Stimulated activated naive CD8-positive, alpha-beta T cell treated with anti-CD3 and anti-CD28 coated beads, Interleukin-15, Interleukin-2, amounts not matched to agents 100 ng/mL and 50 ng/mL, for 24 hours (primary cell): ENCODE measurements around the gene HSF4.

Experiments used
- H3K27ac Mint-ChIP-seq: one replicate; pipeline ENCODE4 v1.8.0; 2021; ENCODE audit warnings: mild to moderate bottlenecking, mixed read lengths
- H3K27me3 Mint-ChIP-seq: one replicate; pipeline ENCODE4 v1.8.0; 2021; ENCODE audit warnings: mixed read lengths
- H3K36me3 Mint-ChIP-seq: one replicate; pipeline ENCODE4 v1.8.0; 2021; ENCODE audit warnings: low read depth, mixed read lengths
- H3K4me1 Mint-ChIP-seq: one replicate; pipeline ENCODE4 v1.8.0; 2021; ENCODE audit warnings: low read depth, mixed read lengths
- H3K4me3 Mint-ChIP-seq: one replicate; pipeline ENCODE4 v1.8.0; 2021; ENCODE audit warnings: mild to moderate bottlenecking, mixed read lengths
- H3K9me3 Mint-ChIP-seq: one replicate; pipeline ENCODE4 v1.8.0; 2021; ENCODE audit warnings: mixed read lengths

Gene HSF4

GRCh38 chr16:67206129-67206837, 41.7 kb downstream of the HSF4 start:
- Mint-ChIP-seq H3K4me1 (no peaks in the 10 kb centered on the region), H3K27me3 (no peaks in the 10 kb centered on the region), H3K36me3 (no peaks in the 10 kb centered on the region), H3K4me3 (no peak overlapping the region), H3K9me3 (no peaks in the 10 kb centered on the region), H3K27ac (no peak overlapping the region)

- H3K4me1 Mint-ChIP-seq, result no peaks in the 10 kb centered on the region
- no peak overlapping the region for H3K27ac Mint-ChIP-seq
- H3K9me3 Mint-ChIP-seq, result no peaks in the 10 kb centered on the region
- H3K36me3 Mint-ChIP-seq, result no peaks in the 10 kb centered on the region
- H3K27me3 Mint-ChIP-seq, result no peaks in the 10 kb centered on the region
- H3K4me3 Mint-ChIP-seq, result no peak overlapping the region
Observed at GRCh38 chr16:67206838-67207248, 42.3 kb downstream of the HSF4 start.

DNA sequence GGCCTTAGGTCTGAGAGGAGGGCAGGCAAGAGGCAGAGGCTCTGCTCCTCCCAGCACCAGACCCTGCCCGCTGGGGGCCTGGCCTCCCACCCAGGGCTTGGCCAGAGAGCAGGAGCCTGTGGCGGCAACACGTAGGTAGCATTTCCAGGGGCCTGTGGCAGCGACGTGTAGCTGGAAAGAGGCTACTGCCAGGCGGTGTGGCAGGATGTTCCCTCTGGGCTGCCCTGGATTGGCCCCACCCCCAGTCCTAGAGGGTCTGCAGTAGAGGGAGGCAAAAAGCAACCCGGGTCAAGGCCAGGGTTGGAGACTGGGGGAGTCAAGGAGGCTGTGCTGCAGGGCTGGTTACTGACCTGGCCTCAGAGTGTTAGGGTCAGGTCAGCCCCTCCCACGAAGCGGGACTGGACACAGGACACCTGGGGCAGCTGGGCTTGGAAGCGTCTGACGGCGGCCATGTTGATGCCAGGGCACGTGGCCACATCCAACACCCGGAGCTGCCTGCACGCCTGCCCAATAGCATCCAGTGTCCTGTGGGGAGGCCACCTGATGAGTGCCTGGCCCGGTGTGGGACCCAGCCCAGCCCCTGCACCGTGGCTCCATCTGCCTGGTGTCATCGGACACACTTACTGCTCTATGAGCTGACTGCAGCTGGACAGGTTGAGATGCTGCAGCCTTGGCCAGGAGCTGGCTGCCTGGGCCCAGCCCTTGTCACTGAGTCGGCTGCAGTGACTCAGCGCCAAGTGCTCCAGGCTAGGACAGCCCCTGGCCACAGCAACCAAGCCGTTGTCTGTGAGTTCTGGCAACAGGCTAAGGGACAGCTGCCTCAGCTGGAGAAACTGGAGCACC, 42.9 kb downstream of the HSF4 start:
- no peaks in the 10 kb centered on the region for H3K27me3 Mint-ChIP-seq
- no peaks in the 10 kb centered on the region for H3K9me3 Mint-ChIP-seq
- H3K36me3 Mint-ChIP-seq, result no peaks in the 10 kb centered on the region
- H3K4me3 Mint-ChIP-seq, result no peak overlapping the region
- no peak overlapping the region for H3K27ac Mint-ChIP-seq
- no peaks in the 10 kb centered on the region for H3K4me1 Mint-ChIP-seq

DNA sequence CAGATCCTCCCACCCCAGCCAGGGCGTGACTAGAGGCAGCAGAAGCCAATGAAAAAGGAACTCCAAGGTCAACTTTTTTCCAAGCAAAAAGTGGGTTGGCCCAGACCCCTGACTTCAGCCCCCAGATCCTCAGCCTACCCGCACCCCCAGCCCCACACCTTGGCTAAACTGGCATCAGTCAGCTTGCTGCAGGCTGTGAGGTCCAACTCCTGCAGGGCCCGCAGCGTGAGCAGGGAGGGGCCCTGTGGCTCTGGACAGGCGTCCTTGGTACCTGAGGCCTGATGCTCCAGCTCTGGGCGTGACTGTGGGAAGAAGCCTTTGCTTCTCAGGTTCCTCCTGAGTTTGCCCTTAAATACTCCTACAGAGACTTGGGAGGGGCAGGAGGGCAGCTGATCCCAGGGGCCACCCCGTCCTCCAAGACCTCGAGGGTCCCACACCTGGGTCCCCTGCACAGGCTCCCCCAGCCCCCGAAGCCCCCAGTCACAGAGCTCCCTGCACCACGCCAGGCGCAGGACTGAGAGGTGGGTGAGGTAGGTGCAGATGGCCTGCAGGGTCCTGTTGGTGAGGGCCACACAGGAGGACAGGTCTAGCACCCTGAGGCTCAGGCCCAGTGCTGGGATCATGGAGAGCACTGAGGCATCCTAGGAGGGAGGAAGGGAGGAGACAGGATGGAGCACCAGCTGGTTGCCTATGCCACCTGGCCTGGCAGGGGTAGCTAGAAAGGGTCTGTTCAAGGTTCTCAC, 43.8 kb downstream of the HSF4 start:
- Mint-ChIP-seq H3K27me3 (no peaks in the 10 kb centered on the region), H3K36me3 (no peaks in the 10 kb centered on the region), H3K4me1 (no peaks in the 10 kb centered on the region), H3K4me3 (no peak overlapping the region), H3K27ac (peak overlapping the region; percentile 36), H3K9me3 (no peaks in the 10 kb centered on the region)

DNA sequence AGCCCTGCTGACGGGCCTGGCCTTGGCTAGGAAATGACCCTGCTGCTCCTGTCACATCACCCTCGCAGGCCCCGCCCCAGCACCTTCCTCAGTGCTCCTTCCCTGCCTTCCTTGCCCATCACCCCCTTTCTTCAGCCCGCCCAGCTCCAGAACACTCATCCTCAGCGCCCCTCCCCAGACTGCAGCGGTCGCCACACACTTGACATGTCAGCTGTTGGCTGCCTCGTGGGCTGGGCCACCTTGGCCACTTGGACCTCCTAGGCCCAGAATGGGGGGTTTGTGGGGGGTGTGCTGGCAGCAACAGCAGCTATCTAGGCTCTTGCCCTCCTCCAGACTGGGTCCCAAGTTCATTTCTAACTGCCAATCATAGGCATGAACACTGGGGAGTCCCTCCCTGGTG, 45.0 kb downstream of the HSF4 start:
- H3K27me3 Mint-ChIP-seq, result no peaks in the 10 kb centered on the region
- no peaks in the 10 kb centered on the region for H3K36me3 Mint-ChIP-seq
- H3K9me3 Mint-ChIP-seq, result no peaks in the 10 kb centered on the region
- H3K27ac Mint-ChIP-seq, result no peak overlapping the region
- H3K4me3 Mint-ChIP-seq, result no peak overlapping the region
- H3K4me1 Mint-ChIP-seq, result no peaks in the 10 kb centered on the region

GRCh38 chr16:67210069-67210937, 45.8 kb downstream of the HSF4 start:
- Mint-ChIP-seq H3K36me3 (no peaks in the 10 kb centered on the region), H3K27me3 (no peaks in the 10 kb centered on the region), H3K4me3 (no peak overlapping the region), H3K4me1 (no peaks in the 10 kb centered on the region), H3K27ac (no peak overlapping the region), H3K9me3 (no peaks in the 10 kb centered on the region)

DNA sequence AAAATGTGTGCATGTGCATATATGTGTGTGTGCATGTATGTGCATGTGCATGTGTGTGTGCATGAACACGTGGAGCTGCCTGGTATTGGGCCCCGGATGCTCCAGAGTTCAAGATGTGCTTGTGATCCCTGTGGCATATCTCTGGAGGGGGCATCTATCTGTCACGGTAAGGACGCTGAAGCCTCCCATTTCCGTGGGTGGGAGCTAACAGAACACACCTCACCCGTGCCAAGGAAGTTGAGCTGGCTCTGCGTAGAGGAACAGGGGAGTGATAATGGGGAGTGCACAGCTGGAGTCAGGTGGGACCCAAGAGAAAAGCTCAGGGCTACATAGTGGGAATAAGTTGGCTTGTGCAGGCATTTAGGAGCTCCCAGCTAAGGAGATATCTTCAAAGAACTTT, 47.1 kb downstream of the HSF4 start:
- no peaks in the 10 kb centered on the region for H3K9me3 Mint-ChIP-seq
- H3K27me3 Mint-ChIP-seq, result no peaks in the 10 kb centered on the region
- H3K4me3 Mint-ChIP-seq, result no peak overlapping the region
- no peak overlapping the region for H3K27ac Mint-ChIP-seq
- H3K36me3 Mint-ChIP-seq, result no peaks in the 10 kb centered on the region
- H3K4me1 Mint-ChIP-seq, result no peaks in the 10 kb centered on the region

- H3K36me3 Mint-ChIP-seq, result no peaks in the 10 kb centered on the region
- H3K9me3 Mint-ChIP-seq, result no peaks in the 10 kb centered on the region
- no peak overlapping the region for H3K4me3 Mint-ChIP-seq
- no peaks in the 10 kb centered on the region for H3K27me3 Mint-ChIP-seq
- no peak overlapping the region for H3K27ac Mint-ChIP-seq
- no peaks in the 10 kb centered on the region for H3K4me1 Mint-ChIP-seq
Observed at GRCh38 chr16:67212766-67213165, 48.2 kb downstream of the HSF4 start.

DNA sequence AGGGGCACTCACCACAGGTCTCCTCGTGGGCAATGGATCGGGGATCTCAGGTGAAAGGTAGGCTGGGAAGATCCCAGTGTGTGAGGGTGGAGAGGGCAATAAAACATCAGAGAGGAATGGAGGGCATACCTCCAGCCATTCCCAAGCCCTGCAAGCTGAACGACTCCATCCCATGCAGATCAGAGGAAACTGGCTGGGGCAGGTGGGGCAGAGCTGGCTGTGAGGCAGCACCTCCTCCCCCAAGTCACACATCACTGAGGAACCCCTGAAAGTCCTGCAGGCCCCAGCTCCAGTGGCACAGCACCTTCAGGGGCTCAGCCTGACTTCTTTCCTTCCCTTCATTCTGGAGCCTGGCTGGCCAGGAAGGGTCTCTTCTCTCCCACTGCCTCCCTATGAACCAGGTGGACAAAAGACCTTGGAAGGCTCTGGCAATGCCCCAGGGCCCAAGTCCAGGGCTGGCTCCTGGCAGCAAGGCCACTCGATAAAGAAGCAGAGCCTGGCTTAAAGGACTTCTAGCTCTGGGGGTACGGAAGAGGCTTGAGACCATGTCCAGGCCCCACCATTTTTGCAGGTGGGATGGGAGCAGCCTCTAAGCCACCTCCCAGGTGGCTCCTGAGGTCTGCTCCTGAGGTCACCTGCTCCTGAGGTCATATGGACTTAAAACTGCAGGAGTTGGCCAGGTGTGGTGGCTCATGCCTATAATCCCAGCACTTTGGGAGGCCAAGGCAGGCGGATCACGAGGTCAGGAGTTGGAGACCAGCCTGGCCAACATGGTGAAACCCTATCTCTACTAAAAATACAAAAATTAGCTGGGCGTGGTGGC, 48.9 kb downstream of the HSF4 start:
- Mint-ChIP-seq H3K4me1 (no peaks in the 10 kb centered on the region), H3K4me3 (no peak overlapping the region), H3K9me3 (no peaks in the 10 kb centered on the region), H3K27ac (no peak overlapping the region), H3K36me3 (no peaks in the 10 kb centered on the region), H3K27me3 (no peaks in the 10 kb centered on the region)

GRCh38 chr16:67215706-67216105, 51.2 kb downstream of the HSF4 start:
- Mint-ChIP-seq H3K4me3 (no peak overlapping the region), H3K36me3 (peaks cover 4% of the 10 kb centered on the region), H3K27me3 (no peaks in the 10 kb centered on the region), H3K27ac (no peak overlapping the region), H3K9me3 (no peaks in the 10 kb centered on the region), H3K4me1 (no peaks in the 10 kb centered on the region)

GRCh38 chr16:67216612-67217490, 52.3 kb downstream of the HSF4 start:
- Mint-ChIP-seq H3K36me3 (peaks cover 7% of the 10 kb centered on the region), H3K27me3 (no peaks in the 10 kb centered on the region), H3K4me1 (no peaks in the 10 kb centered on the region), H3K9me3 (no peaks in the 10 kb centered on the region), H3K4me3 (no peak overlapping the region), H3K27ac (no peak overlapping the region)
